Panc1 (cell line): ENCODE measurements around the gene TMEM225. TPM values are rescaled to one million over a fixed set of nuclear protein-coding genes. Genes with fewer than 3 reads are reported as not detected.

Source experiments
- ATAC-seq: fragments of 200-7000 bp; cut with Tn5 transposase; 2 replicates; pipeline ENCODE4 v1.9.1; 2020; ENCODE audit warnings: mild to moderate bottlenecking, moderate library complexity
- BruUV-seq: library from RNA; stranded (reverse); fragments of 400-500 nt; replicated peaks from 2 replicates; lab custom pipeline; 2021; lab: Mats Ljungman, UMichigan
- CTCF ChIA-PET: fragments of 300-600 bp; sonication (Branson Sonifier 250); formaldehyde crosslinking; loops from one replicate; lab custom pipeline; 2022; ENCODE audit warnings: antibody characterized with exemption; lab: Charles Lee
- POLR2A ChIA-PET: fragments of 300-600 bp; sonication (Branson Sonifier 250); formaldehyde crosslinking; loops from one replicate; lab custom pipeline; 2022; ENCODE audit warnings: antibody characterized with exemption; lab: Charles Lee
- DNase-seq: peaks from one replicate; pipeline ENCODE4 v3.0.0-alpha.2; 2010; ENCODE audit warnings: low read depth, low spot score
- H3K27ac ChIP-seq: 2 replicates; pipeline ENCODE4 v1.5.1; 2011; ENCODE audit warnings: mild to moderate bottlenecking, low read length, inconsistent platforms
- H3K27me3 ChIP-seq: fragments of 200-500 bp; sonication (Bioruptor generic); 2 replicates; pipeline ENCODE4 v1.6.0; 2014; ENCODE audit warnings: low read length, inconsistent platforms; ENCODE audit not compliant: control insufficient read depth, insufficient read depth
- H3K36me3 ChIP-seq: fragments of 200-500 bp; sonication (Bioruptor generic); 2 replicates; pipeline ENCODE4 v1.5.1; 2014; ENCODE audit warnings: inconsistent platforms, mild to moderate bottlenecking, low read length, moderate library complexity; ENCODE audit not compliant: control insufficient read depth, insufficient read depth
- H3K4me1 ChIP-seq: 2 replicates; pipeline ENCODE4 v1.5.1; 2011; ENCODE audit warnings: inconsistent platforms, mild to moderate bottlenecking, low read length, moderate library complexity; ENCODE audit not compliant: control insufficient read depth, insufficient read depth
- H3K4me3 ChIP-seq, 2 experiments: 2 replicates each; pipeline ENCODE4 v1.5.1; 2011 to 2012; ENCODE audit warnings: low read depth in 2 of 2, low read length in 2 of 2, mild to moderate bottlenecking in 2 of 2, inconsistent platforms in 1 of 2, moderate library complexity in 1 of 2
- H3K9me3 ChIP-seq: fragments of 200-500 bp; sonication (Bioruptor generic); 2 replicates; pipeline ENCODE4 v1.5.1; 2014; ENCODE audit warnings: low read depth, mild to moderate bottlenecking, inconsistent platforms, low read length, moderate library complexity; ENCODE audit not compliant: control insufficient read depth, insufficient read depth
- CTCF ChIP-seq: fragments of 450-650 bp; IDR thresholded peaks from 2 replicates; pipeline ENCODE4 v1.5.1; 2017; ENCODE audit warnings: mild to moderate bottlenecking
- POLR2AphosphoS5 ChIP-seq: IDR thresholded peaks from 2 replicates; pipeline ENCODE4 v1.6.1; 2012; ENCODE audit warnings: mild to moderate bottlenecking, low read depth, low read length, moderate library complexity
- REST ChIP-seq, 2 experiments: IDR thresholded peaks; 2 replicates each; pipeline ENCODE4 v1.6.1; 2011 to 2012; ENCODE audit warnings: low read depth in 2 of 2, control low read depth in 1 of 2, low read length in 1 of 2, mild to moderate bottlenecking in 1 of 2, moderate library complexity in 1 of 2; ENCODE audit not compliant: insufficient read depth in 1 of 2
- SIN3A ChIP-seq: IDR thresholded peaks from 2 replicates; pipeline ENCODE4 v1.6.1; 2012; ENCODE audit warnings: low read depth, mild to moderate bottlenecking, low read length, moderate library complexity, borderline replicate concordance; ENCODE audit not compliant: insufficient read depth
- TCF7L2 ChIP-seq: IDR thresholded peaks from 2 replicates; pipeline ENCODE4 v1.6.1; 2011; ENCODE audit warnings: mild to moderate bottlenecking, low read depth, low read length, inconsistent platforms
- in situ Hi-C: cut with HindIII; loops from 2 replicates; pipeline ENCODE4 v1.10.0; 2016; ENCODE audit warnings: low sequenced_read_pairs, low pct_unique_long_range_greater_than_20kb
- intact Hi-C: fragments of 100-400 bp; cut with micrococcal nuclease; formaldehyde crosslinking; loops from one replicate; pipeline ENCODE4 v1.10.0; 2022; ENCODE audit not compliant: unreplicated experiment
- total RNA-seq: library from RNA; stranded (reverse); gene quantifications from one replicate; pipeline ENCODE4 v1.2.1, GENCODE V29; 2021; ENCODE audit not compliant: unreplicated experiment

TMEM225 gene
- total RNA-seq, 1 experiment from 2014 or later: not detected

GRCh38 chr11:123904932-123905331, 19.5 kb upstream of the TMEM225 start:
- Histone ChIP-seq H3K4me1 (no peaks in the 10 kb centered on the region), H3K4me3 (no peak overlapping the region), H3K27me3 (no peaks in the 10 kb centered on the region), H3K36me3 (no peaks in the 10 kb centered on the region), H3K9me3 (no peaks in the 10 kb centered on the region), H3K27ac (no peak overlapping the region)
- intact Hi-C loops: no loop called here
- no peak for TF ChIP-seq REST (IDR thresholded peaks at IDR 0.05; ENCODE audit: insufficient read depth in 1 of 2, low read depth in 2 of 2, low read length in 1 of 2)
- TF ChIP-seq SIN3A: no peak
- no peak for TF ChIP-seq CTCF
- no peak for TF ChIP-seq POLR2AphosphoS5
- TF ChIP-seq TCF7L2: no peak
- ATAC-seq: no peak
- CTCF ChIA-PET: no interaction called here
- BruUV-seq: no TSS peak
- no peak for DNase-seq
- in situ Hi-C loops: no loop called here
- POLR2A ChIA-PET: no interaction called here

- TF ChIP-seq REST (IDR thresholded peaks at IDR 0.05; ENCODE audit: insufficient read depth in 1 of 2, low read depth in 2 of 2, low read length in 1 of 2): no peak
- TF ChIP-seq SIN3A: no peak
- no peak for TF ChIP-seq CTCF
- no peak for TF ChIP-seq POLR2AphosphoS5
- TF ChIP-seq TCF7L2: no peak
- no TSS peak for BruUV-seq
- intact Hi-C loops: no loop called here
- ChIA-PET CTCF (no interaction called here), POLR2A (no interaction called here)
- in situ Hi-C loops: no loop called here
- H3K4me1 ChIP-seq: no peaks in the 10 kb centered on the region
- DNase-seq (no peak), ATAC-seq (no peak)
- H3K27me3 ChIP-seq: no peaks in the 10 kb centered on the region
- no peak overlapping the region for H3K4me3 ChIP-seq
- H3K27ac ChIP-seq: no peak overlapping the region
- H3K9me3 ChIP-seq: no peaks in the 10 kb centered on the region
- no peaks in the 10 kb centered on the region for H3K36me3 ChIP-seq
Observed at GRCh38 chr11:123903932-123904331, 18.5 kb upstream of the TMEM225 start.
